Ovary (tissue), 3 donors: Measurements from ENCODE around the gene CT47C1.

Experiments used
- EP300 ChIP-seq: sonication (generic); formaldehyde crosslinking; IDR thresholded peaks from one replicate; pipeline ENCODE4 v1.6.1; 2017; ENCODE audit warnings: antibody characterized with exemption
- POLR2A ChIP-seq: fragments of 450-650 bp; IDR thresholded peaks from one replicate; pipeline ENCODE4 v1.6.1; 2017; ENCODE audit warnings: antibody characterized with exemption, mild to moderate bottlenecking, moderate library complexity
- TF ChIP-seq, protein P1 (sequence below), 3 donors: fragments of 450-650 bp in 2 of 3; fragments of 200-600 bp in 1 of 3; IDR thresholded peaks; one replicate each; pipeline versions ENCODE4 v1.5.1 to v1.8.0; 2016 to 2022; ENCODE audit warnings: antibody characterized with exemption in 3 of 3, mild to moderate bottlenecking in 1 of 3
- donor health status: DM: no; HTN: no; CAD: no.

- TF ChIP-seq, protein P1, sequence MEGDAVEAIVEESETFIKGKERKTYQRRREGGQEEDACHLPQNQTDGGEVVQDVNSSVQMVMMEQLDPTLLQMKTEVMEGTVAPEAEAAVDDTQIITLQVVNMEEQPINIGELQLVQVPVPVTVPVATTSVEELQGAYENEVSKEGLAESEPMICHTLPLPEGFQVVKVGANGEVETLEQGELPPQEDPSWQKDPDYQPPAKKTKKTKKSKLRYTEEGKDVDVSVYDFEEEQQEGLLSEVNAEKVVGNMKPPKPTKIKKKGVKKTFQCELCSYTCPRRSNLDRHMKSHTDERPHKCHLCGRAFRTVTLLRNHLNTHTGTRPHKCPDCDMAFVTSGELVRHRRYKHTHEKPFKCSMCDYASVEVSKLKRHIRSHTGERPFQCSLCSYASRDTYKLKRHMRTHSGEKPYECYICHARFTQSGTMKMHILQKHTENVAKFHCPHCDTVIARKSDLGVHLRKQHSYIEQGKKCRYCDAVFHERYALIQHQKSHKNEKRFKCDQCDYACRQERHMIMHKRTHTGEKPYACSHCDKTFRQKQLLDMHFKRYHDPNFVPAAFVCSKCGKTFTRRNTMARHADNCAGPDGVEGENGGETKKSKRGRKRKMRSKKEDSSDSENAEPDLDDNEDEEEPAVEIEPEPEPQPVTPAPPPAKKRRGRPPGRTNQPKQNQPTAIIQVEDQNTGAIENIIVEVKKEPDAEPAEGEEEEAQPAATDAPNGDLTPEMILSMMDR (IDR thresholded peaks at IDR 0.05), result no peak
- TF ChIP-seq EP300 (no peak), POLR2A (no peak)
Observed at GRCh38 chrX:119105826-119106225, 33.0 kb downstream of the CT47C1 start.
